ENCODE data around the gene RANBP17.

RANBP17 gene

DNA sequence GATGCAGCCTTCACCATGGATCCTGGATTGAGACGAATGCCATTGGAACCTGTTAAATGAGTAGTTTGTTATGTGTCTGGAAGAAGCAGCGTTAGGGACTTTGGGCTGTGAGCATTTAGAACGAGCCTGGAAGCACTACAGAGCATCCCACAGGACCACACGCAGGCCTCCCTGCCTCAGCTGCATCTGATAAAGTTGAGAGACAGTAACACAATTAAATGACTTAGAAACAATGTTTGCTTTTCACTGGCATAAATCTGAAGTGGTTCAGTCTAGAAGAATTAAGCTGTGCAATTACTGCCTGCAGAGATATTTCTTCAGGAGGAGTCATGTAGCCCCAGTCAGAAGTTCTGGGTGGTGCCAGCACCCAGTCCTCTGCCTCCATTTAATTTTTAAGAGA is 437.4 kb downstream of the RANBP17 start:
- DNase-seq (ENCODE audit: insufficient read length, low spot score) (no peak), FAIRE-seq (no peak)
- TF ChIP-seq, protein P1, sequence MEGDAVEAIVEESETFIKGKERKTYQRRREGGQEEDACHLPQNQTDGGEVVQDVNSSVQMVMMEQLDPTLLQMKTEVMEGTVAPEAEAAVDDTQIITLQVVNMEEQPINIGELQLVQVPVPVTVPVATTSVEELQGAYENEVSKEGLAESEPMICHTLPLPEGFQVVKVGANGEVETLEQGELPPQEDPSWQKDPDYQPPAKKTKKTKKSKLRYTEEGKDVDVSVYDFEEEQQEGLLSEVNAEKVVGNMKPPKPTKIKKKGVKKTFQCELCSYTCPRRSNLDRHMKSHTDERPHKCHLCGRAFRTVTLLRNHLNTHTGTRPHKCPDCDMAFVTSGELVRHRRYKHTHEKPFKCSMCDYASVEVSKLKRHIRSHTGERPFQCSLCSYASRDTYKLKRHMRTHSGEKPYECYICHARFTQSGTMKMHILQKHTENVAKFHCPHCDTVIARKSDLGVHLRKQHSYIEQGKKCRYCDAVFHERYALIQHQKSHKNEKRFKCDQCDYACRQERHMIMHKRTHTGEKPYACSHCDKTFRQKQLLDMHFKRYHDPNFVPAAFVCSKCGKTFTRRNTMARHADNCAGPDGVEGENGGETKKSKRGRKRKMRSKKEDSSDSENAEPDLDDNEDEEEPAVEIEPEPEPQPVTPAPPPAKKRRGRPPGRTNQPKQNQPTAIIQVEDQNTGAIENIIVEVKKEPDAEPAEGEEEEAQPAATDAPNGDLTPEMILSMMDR (IDR thresholded peaks at IDR 0.05; ENCODE audit: insufficient read depth, missing control alignments): no peak

DNA sequence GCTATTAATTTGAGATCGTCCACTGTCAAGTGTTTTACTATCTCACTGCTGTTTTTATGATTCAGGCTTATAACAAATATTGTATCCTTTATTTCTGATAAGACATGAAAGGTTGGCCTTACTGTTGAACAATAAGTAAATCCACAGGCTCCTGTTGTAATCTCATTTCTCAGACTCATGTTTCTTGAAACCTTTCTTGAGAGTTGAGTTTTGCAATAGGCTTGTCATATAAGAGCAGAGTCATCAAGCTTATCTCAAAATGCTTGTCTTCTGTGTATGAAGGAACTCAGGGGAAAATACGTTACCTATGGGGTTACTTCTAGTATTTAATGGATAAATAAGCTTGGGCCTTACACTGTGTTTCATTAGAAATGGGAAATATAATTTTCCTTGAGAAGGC is 438.0 kb downstream of the RANBP17 start:
- FAIRE-seq: no peak
- TF ChIP-seq, protein P1 (IDR thresholded peaks at IDR 0.05; ENCODE audit: insufficient read depth, missing control alignments): no peak
- DNase-seq (ENCODE audit: insufficient read length, low spot score): no peak

DNA sequence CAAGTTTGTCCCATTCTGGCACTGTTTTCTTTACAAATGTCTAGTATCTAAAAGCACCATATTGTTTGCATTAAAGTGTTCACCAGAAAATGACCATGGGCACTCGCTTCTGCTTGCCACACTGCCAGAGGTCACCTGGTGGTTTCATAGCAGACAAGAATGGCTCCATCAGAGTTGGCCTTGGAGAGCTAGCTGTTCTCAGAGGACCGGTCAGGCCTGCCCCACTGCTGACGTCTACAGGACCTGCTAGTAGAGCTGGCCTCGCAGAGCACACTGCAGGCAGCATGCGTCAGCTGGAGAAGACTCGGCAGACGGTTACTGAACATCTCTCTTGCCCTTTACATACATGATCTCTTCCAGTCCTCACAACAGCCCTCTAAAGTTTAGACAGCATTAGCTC is 438.5 kb downstream of the RANBP17 start:
- no peak for DNase-seq (ENCODE audit: insufficient read length, low spot score)
- TF ChIP-seq, protein P1 (IDR thresholded peaks at IDR 0.05; ENCODE audit: insufficient read depth, missing control alignments): no peak
- no peak for FAIRE-seq

DNA sequence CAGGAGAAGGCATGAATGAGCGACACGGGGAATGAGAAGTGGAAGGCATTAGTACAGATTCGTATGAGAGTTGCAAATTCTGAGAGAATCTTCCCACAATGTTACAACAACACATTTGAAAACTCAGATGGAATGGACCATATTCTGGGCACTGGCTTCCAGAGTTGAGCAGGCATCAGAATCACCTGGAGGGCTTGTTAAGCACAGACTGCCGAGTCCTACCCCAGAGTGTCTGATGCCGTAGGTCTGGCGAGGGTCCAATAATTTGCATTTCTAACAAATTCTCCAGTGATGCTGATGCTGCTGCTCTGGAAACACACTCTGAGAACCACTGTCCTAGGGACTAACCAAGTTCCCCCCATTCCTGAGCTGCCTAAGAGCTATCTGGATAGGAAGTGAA is 444.3 kb downstream of the RANBP17 start:
- FAIRE-seq: no peak
- TF ChIP-seq, protein P1 (IDR thresholded peaks at IDR 0.05; ENCODE audit: insufficient read depth, missing control alignments): no peak
- DNase-seq (ENCODE audit: insufficient read length, low spot score): no peak

DNA sequence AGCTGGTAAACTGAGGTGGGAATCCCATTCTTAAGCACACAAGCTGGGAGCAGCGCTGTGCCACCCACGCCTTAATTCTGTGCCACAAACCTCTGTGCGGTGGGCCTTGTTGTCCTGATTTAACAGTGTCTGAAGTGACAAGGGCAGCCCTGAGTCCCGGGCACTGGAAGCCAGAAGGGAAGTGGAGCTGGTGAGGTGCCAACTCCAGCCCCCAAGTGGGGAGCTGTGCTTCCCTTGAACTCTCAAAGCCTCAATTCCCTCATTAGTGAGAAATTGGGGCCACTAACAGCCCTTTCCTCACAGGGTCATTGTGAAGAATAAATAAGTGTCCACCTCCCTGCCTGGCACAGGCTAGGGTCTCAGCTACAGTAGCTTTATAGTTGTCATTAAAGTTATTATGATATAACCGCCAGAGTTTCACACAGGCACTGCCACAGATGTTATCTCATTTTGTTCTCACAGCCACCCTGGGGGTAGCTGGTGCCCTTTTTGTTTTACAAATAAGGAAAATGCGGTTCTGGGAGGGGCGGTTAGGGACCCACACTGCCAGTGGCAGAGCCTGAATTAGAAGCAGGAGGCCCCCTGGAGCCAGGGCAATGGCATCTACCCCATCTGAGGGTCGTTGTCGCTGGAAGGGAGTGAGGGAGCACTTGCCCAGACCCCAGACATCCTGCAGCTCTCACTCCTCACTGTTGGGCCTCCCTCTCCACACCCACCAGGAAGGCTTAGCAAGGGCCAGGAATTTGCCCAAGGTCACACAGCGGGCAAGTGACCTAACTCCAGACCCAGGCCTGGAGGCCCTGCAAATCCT is 445.2 kb downstream of the RANBP17 start:
- TF ChIP-seq, protein P1 (IDR thresholded peaks at IDR 0.05; ENCODE audit: insufficient read depth, missing control alignments): no peak
- no peak for DNase-seq (ENCODE audit: insufficient read length, low spot score)
- FAIRE-seq: no peak

DNA sequence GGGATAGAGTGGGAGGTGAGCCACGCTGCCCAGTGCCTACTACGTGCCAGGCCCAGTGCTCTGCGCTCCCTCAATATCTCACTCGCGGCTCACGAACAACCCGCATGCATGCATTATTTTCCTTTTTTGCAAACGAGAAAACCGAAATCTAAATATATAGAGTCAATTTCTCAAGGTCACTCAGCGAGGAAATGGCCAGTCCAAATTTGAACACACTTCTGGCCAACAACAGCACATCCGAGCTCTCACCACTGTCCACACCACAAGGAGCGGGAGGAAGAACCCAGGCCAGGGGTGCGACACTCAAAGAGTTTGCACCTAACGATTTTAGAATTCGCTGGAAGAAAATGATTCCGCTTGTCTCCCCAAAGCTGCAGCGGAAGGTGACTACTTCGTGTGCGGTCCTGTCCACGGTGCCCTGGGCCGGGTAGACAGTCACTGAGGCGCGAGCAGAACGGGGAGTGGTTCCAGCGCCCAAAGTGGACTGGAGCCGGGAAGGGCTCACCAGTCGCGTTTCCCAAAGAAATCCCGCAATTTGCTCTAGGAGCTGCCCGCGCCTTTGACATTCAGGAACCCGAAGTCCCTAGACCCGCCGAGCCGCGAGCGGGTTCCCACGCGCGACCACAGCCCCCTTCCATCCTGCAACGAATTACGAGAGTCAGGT is 446.1 kb downstream of the RANBP17 start:
- FAIRE-seq: no peak
- TF ChIP-seq, protein P1 (IDR thresholded peaks at IDR 0.05; ENCODE audit: insufficient read depth, missing control alignments): no peak
- no peak for DNase-seq (ENCODE audit: insufficient read length, low spot score)
